HG03064 (cell line): ENCODE data around the gene ATP1A4.

Source experiments
- ATAC-seq: cut with Tn5 transposase; IDR thresholded peaks from one replicate; pipeline ENCODE4 v1.9.1; 2021; ENCODE audit warnings: low read depth; ENCODE audit not compliant: unreplicated experiment

ATP1A4 gene

GRCh38 chr1:160204526-160205241, 53.3 kb downstream of the ATP1A4 start:
- no peak for ATAC-seq

GRCh38 chr1:160205242-160206035, 54.0 kb downstream of the ATP1A4 start, which contains the start of gene PEA15:
TSS of gene PEA15 (plus strand) at chr1:160205384. CDS start at chr1:160211545, 6,161 bp downstream.
- ATAC-seq = no peak

GRCh38 chr1:160206036-160206389, 54.6 kb downstream of the ATP1A4 start:
- ATAC-seq = no peak

DNA sequence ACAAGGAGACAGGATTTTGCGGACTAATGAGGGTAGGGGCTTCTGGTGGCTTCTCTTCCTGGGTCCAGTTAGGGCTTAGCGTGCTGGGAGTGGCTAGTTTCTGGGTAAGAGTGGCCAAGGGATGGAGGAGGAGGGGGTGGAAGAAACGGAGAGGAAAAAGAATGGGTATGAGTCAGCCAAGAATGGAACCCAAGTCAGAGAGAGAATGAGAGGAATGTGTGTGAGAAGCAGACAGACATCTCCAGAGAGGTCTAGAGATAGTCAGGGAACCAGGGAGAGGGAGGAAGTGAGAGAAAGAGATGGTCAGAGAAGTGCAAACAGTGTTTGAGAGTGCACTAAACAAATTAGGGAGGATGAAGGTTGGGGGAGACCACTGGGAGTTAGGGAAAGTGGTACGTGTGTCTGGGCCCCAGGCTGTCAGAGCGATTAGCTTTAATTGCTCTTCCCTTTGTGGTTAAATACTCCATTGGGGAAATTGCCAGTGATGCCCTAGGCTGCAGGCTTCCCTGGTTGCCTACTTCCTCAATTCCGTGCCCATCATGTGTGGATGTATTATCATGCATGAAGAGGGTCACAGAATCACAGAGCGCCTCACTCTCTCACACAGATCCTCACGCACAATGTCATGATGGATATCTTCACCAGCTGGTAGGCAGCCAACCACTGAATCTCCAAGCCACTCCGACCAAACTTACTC, 55.2 kb downstream of the ATP1A4 start:
- no peak for ATAC-seq

DNA sequence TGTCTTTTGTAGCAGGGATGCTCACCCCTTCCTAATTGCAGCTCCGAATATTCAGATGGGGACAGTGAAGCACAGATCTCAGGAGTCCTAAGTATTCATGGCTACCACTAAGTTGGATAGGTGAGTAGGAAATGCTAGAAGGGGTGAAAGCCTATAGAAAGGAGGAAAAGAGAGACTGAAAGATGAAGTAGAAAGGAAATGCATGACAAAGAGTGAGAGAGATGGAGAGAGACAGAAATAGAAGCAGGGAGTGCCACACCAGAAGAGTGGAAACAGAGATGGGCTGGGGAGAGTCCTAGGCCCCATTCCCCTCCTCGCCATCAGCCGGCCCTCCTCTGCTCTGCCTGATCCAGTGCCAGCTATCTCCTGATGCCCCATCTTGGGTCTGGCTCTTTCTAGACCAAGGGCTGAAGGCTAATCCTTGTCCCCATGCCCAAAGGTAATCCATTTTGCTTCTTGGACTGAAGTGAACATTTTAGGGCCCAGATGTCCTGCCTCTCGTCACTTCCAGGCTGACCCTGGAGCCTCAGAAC, 55.8 kb downstream of the ATP1A4 start:
- no peak for ATAC-seq

DNA sequence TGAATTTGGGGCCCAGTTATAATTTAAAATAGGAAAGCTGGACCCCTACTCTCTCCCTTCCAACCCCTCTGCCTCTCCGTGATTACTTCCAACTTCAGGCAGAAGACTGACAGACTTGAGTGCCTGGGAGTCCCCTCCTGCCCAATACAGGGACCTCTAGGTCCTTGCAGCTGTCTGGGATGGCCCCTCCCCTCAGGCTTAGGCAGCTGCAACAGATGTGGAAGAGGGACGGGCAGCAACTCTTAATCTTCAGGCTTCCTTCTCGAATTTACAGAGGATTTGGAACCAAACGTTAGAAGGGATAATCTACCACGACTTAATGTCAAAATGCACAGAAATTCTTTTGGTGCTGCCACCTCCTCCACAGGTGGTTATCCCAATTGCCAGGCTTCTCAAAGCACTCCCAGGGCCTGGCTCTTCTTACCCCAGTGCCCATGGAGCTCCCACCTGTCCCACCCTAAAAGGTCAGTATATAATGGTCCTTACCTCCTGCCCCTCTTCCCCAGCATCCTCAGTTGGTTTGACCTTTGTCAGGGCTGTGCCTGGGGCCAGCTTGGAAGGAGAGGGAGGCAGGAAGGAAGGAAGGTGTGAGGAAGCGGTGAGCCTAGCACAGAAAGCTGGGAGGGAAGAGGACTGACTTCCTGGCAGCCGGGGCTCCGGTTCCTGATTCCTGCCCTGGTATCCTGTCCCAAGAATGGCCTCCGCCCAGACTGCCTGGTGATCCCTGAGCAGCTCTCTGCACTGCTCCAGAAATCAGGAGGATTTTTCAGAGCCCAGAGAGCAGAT, 56.6 kb downstream of the ATP1A4 start:
- ATAC-seq = no peak

DNA sequence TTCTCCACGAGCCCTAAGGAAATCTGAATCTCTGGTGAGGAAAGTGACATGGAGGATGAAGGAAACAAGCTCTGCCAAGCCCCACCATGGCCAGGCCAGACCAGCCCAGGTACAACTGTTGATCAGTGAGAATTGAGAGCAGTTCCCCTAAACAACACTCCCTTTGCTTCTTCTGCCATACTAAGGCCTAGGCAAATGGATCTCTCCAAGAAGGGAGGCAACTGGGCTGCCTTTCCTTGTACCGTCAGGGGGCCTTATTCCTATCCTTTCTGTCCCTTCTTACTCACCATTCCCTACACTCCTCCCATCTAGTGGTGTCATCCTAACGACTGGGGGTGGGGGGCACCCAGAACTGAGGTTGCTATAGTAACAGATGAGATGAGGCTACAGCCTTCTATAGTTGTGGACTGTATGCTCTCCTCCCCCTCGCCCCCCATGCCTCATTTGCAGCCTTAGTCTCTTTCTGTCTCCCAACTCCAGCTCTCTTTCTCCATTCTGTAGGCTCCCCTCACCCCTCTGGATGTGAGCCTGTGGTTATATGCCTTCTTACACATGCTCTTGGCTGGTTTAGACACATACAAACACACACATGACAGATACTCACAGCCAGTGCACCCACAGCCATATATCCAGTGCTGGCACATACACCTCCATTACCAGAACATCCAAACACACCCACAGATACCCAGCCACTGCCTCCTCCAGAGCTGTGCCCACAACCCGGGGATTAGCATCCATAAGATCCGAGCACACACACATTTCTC, 57.3 kb downstream of the ATP1A4 start:
- ATAC-seq = no peak

- no peak for ATAC-seq
Observed at GRCh38 chr1:160209321-160210046, 58.1 kb downstream of the ATP1A4 start.

DNA sequence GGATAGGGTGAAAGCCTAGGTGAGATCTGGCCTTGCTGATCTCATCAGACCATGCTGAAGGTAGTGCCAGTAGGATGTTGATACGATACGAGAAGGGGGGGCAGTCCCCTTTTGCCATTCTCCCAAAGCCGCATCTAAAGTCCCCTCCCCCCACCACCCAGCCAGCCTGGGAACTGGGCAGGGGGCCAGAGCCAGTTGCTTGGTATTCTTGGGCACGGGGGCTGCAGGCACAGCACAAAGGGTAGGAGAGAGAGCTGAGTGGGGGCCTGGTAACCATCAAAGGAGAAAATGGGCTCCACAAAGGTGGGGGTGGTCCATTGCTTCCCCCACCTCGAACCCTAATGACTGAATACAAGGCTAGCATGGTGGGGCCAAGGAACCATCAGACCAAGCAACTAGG, 59.2 kb downstream of the ATP1A4 start:
- no peak for ATAC-seq

- no peak for ATAC-seq
Observed at GRCh38 chr1:160211046-160211790, 59.8 kb downstream of the ATP1A4 start.

- no peak for ATAC-seq
Observed at GRCh38 chr1:160214481-160215140, 63.2 kb downstream of the ATP1A4 start.

DNA sequence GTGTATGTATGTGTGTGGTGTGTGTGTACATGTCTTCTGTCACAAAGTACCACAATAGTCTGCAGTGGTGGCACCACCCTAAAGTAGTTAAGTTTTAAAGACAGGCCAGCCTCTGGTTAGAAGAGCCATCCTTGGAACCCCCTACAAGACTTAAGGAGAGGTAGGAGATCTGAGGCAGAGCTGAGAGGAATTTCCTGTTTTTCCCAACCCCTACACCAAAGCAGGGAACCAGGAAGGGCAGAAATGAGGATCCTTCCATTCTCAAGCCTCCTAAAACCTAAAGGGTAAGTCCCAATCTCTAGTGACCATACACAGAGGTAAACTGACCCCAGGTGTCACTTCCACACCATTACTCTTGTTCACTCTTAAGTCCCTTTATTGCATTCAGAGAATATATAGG, 64.9 kb downstream of the ATP1A4 start:
- ATAC-seq = no peak

DNA sequence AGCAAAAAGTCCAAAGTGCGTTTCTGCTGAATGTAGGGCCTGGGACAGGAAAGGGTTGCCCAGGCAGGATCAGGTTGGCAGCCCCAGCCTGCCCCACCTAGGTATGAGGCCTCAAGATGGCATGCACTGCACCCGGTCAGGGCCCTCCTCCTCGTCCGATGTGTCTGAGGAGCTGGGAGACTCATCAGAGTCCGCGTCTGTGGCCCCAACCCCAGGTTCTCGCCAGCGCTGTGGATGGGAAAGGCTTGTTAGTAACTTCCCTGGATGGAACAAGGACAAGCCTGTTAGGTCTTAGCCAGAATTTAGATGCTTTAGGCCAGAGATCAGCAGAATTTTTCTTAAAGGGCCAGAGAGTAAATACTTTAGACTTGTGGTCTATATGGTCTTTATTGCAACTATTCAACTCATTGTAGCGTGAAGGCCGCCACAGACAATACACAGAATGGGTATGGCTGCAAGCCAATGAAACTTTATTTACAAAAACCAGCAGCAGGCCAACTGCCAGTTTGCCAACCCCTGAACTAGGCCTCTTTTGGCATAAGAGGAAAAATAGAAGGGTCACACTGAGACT, 66.2 kb downstream of the ATP1A4 start:
- ATAC-seq = no peak

GRCh38 chr1:160219062-160219929, 67.9 kb downstream of the ATP1A4 start:
- ATAC-seq = no peak

- ATAC-seq = no peak
Observed at GRCh38 chr1:160220301-160220700, 68.9 kb downstream of the ATP1A4 start.

- no peak for ATAC-seq
Observed at GRCh38 chr1:160221089-160221488, 69.7 kb downstream of the ATP1A4 start.

DNA sequence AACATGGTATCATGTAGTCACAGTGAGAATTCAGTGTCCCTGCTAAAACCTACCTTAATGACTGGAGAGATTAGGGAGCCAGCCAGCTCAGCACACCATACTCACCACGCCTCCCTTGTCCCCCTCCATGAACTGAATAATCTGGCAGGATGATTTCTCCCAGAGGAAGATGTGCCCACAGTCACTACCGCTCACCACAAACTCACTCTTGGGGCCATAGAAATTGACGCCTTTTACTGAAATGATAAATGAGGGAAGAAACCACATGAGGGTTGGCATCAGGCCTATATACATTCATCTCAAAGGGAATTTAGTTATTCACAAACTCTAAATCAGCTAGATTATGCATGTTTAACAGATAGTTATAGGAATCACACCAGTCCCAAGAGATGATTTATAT, 71.1 kb downstream of the ATP1A4 start:
- ATAC-seq = no peak
